Measurements from ENCODE around the gene SMYD5. TPM values are rescaled to one million over a fixed set of nuclear protein-coding genes. Genes with fewer than 3 reads are reported as not detected.

The SMYD5 gene
- total RNA-seq, 2 donors from 2014 or later: 12.6 to 16.2 TPM

DNA sequence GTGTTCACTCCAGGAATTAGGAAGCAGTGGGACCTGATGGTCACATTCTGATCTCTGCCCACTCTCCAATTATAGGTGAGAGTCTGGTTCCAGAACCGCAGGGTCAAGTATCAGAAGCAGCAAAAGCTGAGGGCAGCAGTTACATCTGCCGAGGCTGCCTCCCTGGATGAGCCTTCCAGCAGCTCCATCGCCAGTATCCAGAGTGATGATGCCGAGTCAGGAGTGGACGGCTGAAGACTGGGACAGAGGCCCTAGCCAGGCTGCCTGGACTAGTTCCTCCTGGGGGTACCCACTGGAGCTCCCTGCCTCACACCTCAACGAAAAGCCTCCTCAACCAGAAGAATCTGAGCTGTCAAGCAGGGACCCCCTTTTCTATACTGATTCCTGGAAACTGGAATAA lies 3.3 kb upstream of the SMYD5 start:
- no peaks in the 10 kb centered on the region for H3K27me3 ChIP-seq (replicated peaks; ENCODE audit: insufficient read depth)
- H3K4me1 ChIP-seq (ENCODE audit: control insufficient read depth in 1 of 2, low read depth in 2 of 2): peaks cover 15 to 34% of the 10 kb centered on the region in 2 donors
- no peak overlapping the region for H3K4me3 ChIP-seq
- DNase-seq (ENCODE audit: low spot score): no peak
- no peaks in the 10 kb centered on the region for H3K9me3 ChIP-seq
- H3K36me3 ChIP-seq: no peaks in the 10 kb centered on the region
- TF ChIP-seq, protein P1, sequence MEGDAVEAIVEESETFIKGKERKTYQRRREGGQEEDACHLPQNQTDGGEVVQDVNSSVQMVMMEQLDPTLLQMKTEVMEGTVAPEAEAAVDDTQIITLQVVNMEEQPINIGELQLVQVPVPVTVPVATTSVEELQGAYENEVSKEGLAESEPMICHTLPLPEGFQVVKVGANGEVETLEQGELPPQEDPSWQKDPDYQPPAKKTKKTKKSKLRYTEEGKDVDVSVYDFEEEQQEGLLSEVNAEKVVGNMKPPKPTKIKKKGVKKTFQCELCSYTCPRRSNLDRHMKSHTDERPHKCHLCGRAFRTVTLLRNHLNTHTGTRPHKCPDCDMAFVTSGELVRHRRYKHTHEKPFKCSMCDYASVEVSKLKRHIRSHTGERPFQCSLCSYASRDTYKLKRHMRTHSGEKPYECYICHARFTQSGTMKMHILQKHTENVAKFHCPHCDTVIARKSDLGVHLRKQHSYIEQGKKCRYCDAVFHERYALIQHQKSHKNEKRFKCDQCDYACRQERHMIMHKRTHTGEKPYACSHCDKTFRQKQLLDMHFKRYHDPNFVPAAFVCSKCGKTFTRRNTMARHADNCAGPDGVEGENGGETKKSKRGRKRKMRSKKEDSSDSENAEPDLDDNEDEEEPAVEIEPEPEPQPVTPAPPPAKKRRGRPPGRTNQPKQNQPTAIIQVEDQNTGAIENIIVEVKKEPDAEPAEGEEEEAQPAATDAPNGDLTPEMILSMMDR (IDR thresholded peaks at IDR 0.05): no peak
- ATAC-seq (ENCODE audit: insufficient number of reproducible peaks, low FRiP score, low read depth): no peak
- no peak overlapping the region for H3K27ac ChIP-seq

DNA sequence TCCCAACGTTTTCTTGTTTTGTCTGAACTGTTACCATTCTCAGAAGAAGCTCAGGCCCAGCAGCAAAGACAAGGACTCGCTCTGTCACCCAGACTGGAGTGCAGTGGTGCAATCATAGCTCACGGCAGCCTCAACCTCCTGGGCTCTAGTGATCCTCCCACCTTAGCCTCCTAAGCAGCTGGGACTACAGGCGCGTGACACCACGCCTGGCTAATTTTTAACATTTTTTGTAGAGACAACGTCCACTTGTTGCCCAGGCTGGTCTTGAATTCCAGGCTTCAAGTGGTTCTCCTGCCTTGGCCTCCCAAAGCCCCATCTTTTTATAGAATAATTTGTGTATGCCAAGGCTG lies 2.0 kb upstream of the SMYD5 start:
- peak overlapping the region; percentile 52 to 81 for H3K27ac ChIP-seq
- H3K4me3 ChIP-seq: no peak overlapping the region
- H3K27me3 ChIP-seq (replicated peaks; ENCODE audit: insufficient read depth): no peaks in the 10 kb centered on the region
- TF ChIP-seq, protein P1 (IDR thresholded peaks at IDR 0.05): no peak
- H3K9me3 ChIP-seq: no peaks in the 10 kb centered on the region
- ATAC-seq (ENCODE audit: insufficient number of reproducible peaks, low FRiP score, low read depth) (no peak), DNase-seq (ENCODE audit: low spot score) (no peak)
- H3K4me1 ChIP-seq (ENCODE audit: control insufficient read depth in 1 of 2, low read depth in 2 of 2): peaks cover 15 to 36% of the 10 kb centered on the region in 2 donors
- H3K36me3 ChIP-seq: no peaks in the 10 kb centered on the region

DNA sequence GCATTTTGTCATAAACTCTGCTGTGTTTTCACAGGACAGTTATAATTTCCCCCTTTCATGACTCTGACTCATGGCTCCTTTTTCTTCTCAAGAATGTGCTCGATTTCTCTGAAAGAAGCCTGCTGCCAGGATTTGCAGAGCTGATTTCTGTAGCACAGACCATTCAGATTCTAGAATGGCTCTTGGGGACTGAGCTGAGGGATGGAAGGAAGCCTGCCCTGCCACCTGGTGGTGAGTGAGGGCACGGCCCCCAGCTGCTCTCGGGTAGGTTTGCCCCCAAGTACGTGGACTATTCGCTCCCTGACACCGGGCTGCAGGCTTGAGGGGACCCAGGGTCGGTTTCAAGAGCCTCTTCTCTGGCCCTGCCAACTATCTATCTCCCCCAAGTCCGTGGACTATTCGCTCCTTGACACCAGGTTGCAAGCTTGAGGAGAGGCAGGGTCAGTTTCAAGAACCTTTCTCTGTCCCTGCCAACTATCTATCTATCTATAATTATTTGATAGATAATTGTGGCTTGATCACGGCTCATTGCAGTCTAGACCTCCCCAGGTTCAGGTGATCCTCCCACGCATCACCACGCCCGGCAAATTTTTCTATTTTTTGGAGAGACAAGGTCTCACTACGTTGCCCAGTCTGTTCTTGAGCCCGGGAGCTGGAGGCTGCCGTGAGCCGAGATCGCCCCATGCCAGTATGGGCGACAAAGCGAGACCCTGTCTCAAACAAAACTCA lies 1.4 kb upstream of the SMYD5 start:
- no peaks in the 10 kb centered on the region for H3K36me3 ChIP-seq

DNA sequence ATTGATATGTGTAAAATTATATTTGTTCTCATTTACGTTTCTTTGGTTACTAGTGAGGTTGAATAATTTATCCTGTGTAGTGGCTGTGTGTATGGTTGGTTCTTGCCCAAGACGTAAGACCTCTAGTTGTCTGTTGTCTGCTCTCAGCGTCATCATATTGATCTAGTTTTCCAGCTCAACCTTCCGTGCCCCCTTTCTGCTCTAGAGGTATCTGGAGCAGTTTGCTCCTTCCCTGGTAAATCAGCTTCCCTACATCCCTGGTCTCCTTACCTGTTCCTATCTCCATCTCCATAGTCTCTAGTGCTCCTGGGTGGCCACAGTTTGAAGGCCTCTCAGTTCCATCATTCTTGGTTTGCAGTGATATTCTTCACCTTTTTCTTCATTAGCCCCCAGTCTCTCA lies 1.2 kb downstream of the SMYD5 start:
- DNase-seq (ENCODE audit: low spot score) (no peak), ATAC-seq (ENCODE audit: insufficient number of reproducible peaks, low FRiP score, low read depth) (no peak)
- Histone ChIP-seq H3K27ac (no peak overlapping the region), H3K4me1 (ENCODE audit: control insufficient read depth in 1 of 2, low read depth in 2 of 2) (peaks cover 15 to 36% of the 10 kb centered on the region in 2 donors), H3K36me3 (no peaks in the 10 kb centered on the region), H3K27me3 (replicated peaks; ENCODE audit: insufficient read depth) (no peaks in the 10 kb centered on the region), H3K4me3 (no peak overlapping the region), H3K9me3 (no peaks in the 10 kb centered on the region)
- TF ChIP-seq, protein P1 (IDR thresholded peaks at IDR 0.05): no peak

More for the DNA sequence above, 1.4 kb upstream of the SMYD5 start:
- TF ChIP-seq, protein P1 (IDR thresholded peaks at IDR 0.05): peak; percentile 95
- H3K4me3 ChIP-seq: no peak overlapping the region
- H3K27me3 ChIP-seq (replicated peaks; ENCODE audit: insufficient read depth): no peaks in the 10 kb centered on the region
- H3K4me1 ChIP-seq (ENCODE audit: control insufficient read depth in 1 of 2, low read depth in 2 of 2): peaks cover 15 to 36% of the 10 kb centered on the region in 2 donors
- DNase-seq (ENCODE audit: low spot score): no peak
- peak overlapping the region; percentile 72 to 81 for H3K27ac ChIP-seq
- peak; percentile 74 for ATAC-seq (ENCODE audit: insufficient number of reproducible peaks, low FRiP score, low read depth)
- no peaks in the 10 kb centered on the region for H3K9me3 ChIP-seq

DNA sequence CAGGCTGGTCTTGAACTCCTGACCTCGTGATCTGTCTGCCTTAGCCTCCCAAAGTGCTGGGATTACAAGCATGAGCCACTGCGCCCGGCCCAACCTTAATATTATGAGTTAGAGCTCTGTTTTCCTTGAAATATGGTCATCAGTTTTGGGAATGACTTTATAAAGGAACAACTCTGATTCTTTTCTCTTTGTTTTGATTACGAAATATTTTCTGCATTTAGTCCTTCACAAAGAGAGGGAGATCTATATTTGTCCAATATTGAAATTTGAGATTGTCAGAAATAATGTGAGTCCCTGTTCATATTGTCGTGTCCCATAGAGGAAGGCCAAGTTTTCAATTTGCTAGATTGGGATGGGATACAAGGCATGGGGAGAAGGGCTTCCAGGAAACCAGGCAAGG lies 3.1 kb downstream of the SMYD5 start:
- DNase-seq (ENCODE audit: low spot score) (no peak), ATAC-seq (ENCODE audit: insufficient number of reproducible peaks, low FRiP score, low read depth) (no peak)
- Histone ChIP-seq H3K4me3 (no peak overlapping the region), H3K27me3 (replicated peaks; ENCODE audit: insufficient read depth) (no peaks in the 10 kb centered on the region), H3K36me3 (peaks cover 9% of the 10 kb centered on the region), H3K27ac (no peak overlapping the region), H3K9me3 (no peaks in the 10 kb centered on the region), H3K4me1 (ENCODE audit: control insufficient read depth in 1 of 2, low read depth in 2 of 2) (peaks cover 8 to 29% of the 10 kb centered on the region in 2 donors)
- TF ChIP-seq, protein P1 (IDR thresholded peaks at IDR 0.05): no peak

Measured in thoracic aorta (tissue), 2 donors.